Sigmoid colon (tissue), 4 donors: ENCODE measurements around the gene RPL12.

Experiments
- CTCF ChIP-seq, 4 experiments: fragments of 450-650 bp in 3 of 4; fragments of 200-600 bp in 1 of 4; IDR thresholded peaks; one replicate each; pipeline ENCODE4 v1.5.1; 2016 to 2019; ENCODE audit warnings: antibody characterized with exemption in 4 of 4, mild to moderate bottlenecking in 3 of 4, moderate library complexity in 2 of 4
- POLR2AphosphoS5 ChIP-seq, 4 donors: sonication (generic); formaldehyde crosslinking; IDR thresholded peaks; one replicate each; pipeline ENCODE4 v1.6.1; 2017; ENCODE audit warnings: antibody characterized with exemption in 4 of 4

- TF ChIP-seq CTCF (IDR thresholded peaks at IDR 0.05), result no peak
- no peak for TF ChIP-seq POLR2AphosphoS5 (IDR thresholded peaks at IDR 0.05)
Observed at GRCh38 chr9:127403507-127404192, 47.6 kb downstream of the RPL12 start.
